Measurements from ENCODE around the gene EID2B. TPM values are rescaled to one million over a fixed set of nuclear protein-coding genes. Genes with fewer than 3 reads are reported as not detected.

The EID2B gene
- total RNA-seq, 1 donor from 2014 or later, result 18.9 TPM

DNA sequence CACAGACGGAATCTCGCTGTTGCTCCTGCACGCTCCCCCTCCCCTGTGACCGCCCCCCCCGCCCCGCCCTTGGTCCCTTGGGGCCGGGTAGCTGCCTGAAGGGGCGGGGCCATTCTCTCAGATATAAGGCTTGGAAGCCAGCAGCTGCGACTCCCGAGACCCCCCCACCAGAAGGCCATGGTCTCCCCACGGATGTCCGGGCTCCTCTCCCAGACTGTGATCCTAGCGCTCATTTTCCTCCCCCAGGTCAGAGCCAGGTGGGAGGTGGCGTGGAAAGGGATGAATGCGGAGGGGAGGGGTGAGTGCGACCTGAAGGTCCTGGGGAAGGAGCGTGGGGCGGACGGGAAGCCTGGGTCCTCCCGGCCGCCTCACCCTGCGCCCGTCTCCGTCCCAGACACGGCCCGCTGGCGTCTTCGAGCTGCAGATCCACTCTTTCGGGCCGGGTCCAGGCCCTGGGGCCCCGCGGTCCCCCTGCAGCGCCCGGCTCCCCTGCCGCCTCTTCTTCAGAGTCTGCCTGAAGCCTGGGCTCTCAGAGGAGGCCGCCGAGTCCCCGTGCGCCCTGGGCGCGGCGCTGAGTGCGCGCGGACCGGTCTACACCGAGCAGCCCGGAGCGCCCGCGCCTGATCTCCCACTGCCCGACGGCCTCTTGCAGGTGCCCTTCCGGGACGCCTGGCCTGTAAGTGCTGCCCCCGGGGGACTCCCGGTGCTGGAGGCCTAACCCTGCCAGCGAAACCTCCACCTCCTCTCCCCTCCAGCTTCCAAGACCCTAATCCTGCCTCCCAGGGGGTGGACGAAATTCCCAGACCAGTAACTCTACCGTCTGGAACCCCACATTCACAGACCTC lies 33.6 kb downstream of the EID2B start, which contains the start of gene DLL3:
DLL3 (plus strand) TSS at position 150 of the 845 bp plus-strand sequence; CDS start at position 178, 28 bp downstream.
- DNase-seq, result no peak

DNA sequence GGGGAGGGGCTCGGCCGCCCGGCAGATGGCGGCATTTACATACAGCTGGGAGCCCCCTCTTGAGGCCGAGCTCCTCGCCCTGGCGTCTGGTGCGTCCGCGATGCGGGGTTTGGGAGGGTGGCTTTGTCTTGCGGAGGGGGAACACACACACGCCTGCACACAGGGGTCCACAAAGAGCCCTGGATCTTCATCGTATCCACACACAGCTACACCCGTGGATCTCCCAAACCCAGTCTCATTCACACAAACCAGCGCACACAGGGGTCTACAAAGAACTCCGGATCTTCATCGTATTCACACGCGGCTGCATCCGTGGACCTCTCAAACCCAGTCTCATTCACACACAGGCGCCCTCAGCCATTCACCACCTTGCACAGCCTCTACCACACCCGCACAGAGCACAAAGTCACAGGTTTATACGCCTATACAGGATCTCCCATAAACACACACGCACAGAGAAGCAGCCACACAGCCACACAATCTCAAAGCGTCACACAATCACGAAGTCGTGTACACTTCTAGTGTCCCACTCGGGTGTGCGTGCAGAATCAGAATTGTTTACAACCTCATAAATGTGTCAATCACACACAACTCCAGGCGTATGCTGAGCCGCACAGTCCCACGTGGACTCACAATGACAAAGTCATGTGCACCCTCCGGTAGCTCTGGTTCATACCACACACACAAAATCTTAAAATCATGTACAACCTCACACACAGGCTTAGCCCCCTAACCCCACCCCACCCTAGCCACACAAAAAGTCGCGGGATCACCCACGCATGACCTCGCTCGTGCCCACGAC lies 34.5 kb downstream of the EID2B start:
- DNase-seq, result no peak

GRCh38 chr19:39497701-39497995 lies 35.0 kb downstream of the EID2B start:
- no peak for DNase-seq

- no peak for DNase-seq
Observed at GRCh38 chr19:39496063-39496462, 36.6 kb downstream of the EID2B start.

DNA sequence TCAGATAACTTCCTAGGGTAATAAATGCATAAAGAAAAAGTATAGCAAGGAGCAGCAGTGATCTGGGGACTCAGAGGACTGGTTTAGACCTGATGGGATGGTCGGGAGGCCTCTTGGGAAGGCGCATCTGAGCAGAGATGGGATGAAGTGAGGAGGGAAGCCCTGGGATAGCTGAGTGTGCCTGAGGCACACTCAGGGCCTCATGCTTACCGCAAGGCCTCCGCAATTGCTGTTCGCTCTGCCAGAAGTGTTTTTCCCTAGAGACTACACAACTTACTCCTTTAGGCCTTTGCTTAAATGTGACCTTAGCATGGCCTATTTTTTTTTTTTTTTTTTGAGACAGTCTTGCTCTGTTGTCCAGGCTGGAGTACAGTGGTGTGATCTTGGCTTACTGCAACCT lies 38.0 kb downstream of the EID2B start:
- DNase-seq, result no peak

- no peak for DNase-seq
Observed at GRCh38 chr19:39492788-39493187, 39.9 kb downstream of the EID2B start.

- DNase-seq, result no peak
Observed at GRCh38 chr19:39492225-39492624, 40.4 kb downstream of the EID2B start.

DNA sequence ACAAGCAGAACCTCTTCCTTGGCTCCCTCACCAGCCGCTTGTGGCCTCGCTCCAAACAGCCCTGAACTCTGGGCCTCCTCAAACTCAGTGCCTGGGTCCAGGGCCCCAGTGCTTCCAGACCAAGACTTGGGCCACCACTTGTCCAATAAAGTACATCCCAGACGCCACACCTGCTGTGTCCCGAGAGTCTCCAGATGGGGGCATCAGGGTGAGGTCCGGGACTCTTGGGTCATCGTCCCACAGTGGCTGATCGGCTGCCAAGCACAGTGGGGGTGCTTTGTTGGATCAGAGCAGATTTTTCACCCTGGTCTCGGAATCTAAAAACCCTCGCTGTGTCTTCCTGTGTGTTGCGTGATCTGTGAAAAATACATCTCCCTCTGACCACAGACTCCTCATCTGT lies 42.9 kb downstream of the EID2B start:
- no peak for DNase-seq

DNA sequence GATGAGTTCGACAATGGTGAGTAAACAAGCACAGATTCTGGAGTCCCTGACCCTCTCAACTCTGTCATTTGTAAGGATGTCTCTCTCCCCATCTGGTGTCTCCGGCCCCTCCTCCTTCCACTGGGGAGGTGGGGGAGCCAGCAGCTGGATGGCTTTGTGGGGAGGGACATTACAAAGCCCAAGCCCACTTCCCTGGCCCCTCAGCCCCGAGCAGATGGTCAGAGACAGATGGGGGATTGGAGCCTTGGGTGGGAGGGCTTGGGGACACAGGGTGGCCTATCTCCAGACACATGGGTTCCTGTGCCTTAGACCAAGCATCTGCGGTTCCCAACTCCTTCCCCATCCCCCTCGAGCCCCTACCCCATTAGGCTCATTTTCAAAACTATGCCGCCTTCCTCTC lies 49.5 kb downstream of the EID2B start:
- DNase-seq, result no peak

DNA sequence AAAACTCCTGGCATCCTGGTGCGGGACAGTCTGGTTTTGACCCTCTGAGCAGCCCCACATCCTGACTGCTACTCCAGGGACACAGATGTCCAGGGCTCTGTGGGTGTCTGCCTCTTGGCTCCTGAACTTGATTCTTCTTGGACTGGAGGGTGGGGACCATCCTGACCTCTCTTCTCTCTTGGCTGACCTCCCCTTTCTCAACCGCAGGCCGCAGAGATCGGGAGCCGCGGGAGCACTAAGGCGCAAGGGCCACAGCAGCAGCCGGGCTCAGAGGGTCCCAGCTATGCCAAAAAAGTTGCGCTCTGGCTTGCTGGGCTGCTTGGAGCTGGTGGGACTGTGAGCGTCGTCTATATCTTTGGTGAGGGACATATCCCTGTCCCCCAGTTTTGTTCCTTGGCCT lies 51.0 kb downstream of the EID2B start:
- DNase-seq, result no peak

GRCh38 chr19:39481229-39481545 lies 51.5 kb downstream of the EID2B start:
- no peak for DNase-seq

Other genes with a start within 250 kb of the EID2B start
- not detected for gene IFNL1, start 236.4 kb downstream of the EID2B start, total RNA-seq
- gene LRFN1, start 212.0 kb downstream of the EID2B start, total RNA-seq, result 6.9 TPM
- 5.3 TPM for gene GMFG, start 196.8 kb downstream of the EID2B start, total RNA-seq
- gene SAMD4B, start 190.4 kb downstream of the EID2B start, total RNA-seq, result 18.7 TPM
- 29.2 TPM for gene PAF1, start 141.7 kb downstream of the EID2B start, total RNA-seq
- gene MED29, start 141.5 kb downstream of the EID2B start, total RNA-seq, result 17.2 TPM
- gene ZFP36, start 126.0 kb downstream of the EID2B start, total RNA-seq, result 1.2 TPM
- gene PLEKHG2, start 120.2 kb downstream of the EID2B start, total RNA-seq, result 27.3 TPM
- 77.0 TPM for gene RPS16, start 96.9 kb downstream of the EID2B start, total RNA-seq
- gene SUPT5H, start 87.3 kb downstream of the EID2B start, total RNA-seq, result 47.9 TPM
- 39.6 TPM for gene TIMM50, start 52.0 kb downstream of the EID2B start, total RNA-seq
- 15.8 TPM for gene DLL3, start 33.9 kb downstream of the EID2B start, total RNA-seq
- gene SELENOV, start 17.7 kb downstream of the EID2B start, total RNA-seq, result not detected
- gene EID2, start 7.3 kb upstream of the EID2B start, total RNA-seq, result 26.4 TPM
- not detected for gene LGALS13, start 69.7 kb upstream of the EID2B start, total RNA-seq
- not detected for gene LGALS16, start 123.1 kb upstream of the EID2B start, total RNA-seq
- gene LGALS14, start 171.6 kb upstream of the EID2B start, total RNA-seq, result not detected
- gene CLC, start 205.2 kb upstream of the EID2B start, total RNA-seq, result not detected
- not detected for gene LEUTX, start 246.0 kb upstream of the EID2B start, total RNA-seq

Measured in occipital lobe (tissue), 2 donors.